ENCODE results near the gene TPP2.

DNA sequence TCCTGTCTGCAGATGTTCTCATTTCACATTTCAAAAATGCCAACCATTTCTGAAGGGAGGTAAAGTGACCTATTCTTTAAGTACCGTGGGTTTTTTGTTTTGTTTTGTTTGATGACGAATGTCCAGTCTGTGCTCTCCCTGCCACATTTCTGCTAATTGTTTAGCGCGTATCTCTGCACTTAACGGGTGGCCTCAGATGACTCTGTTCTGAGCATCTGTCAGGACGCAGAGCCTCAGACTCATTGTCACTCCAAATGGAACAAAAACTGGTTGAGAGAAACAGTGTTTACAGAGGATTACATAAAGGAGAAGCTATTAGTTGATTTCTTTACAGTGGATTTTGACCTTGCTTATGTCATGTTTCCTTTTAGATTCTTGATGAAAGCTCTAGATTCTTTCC is 23.7 kb downstream of the TPP2 start:
- no peak for TF ChIP-seq EZH2 (IDR thresholded peaks at IDR 0.05; ENCODE audit: borderline replicate concordance, low read depth, low read length, poor library complexity, severe bottlenecking)
- TF ChIP-seq, protein P1, sequence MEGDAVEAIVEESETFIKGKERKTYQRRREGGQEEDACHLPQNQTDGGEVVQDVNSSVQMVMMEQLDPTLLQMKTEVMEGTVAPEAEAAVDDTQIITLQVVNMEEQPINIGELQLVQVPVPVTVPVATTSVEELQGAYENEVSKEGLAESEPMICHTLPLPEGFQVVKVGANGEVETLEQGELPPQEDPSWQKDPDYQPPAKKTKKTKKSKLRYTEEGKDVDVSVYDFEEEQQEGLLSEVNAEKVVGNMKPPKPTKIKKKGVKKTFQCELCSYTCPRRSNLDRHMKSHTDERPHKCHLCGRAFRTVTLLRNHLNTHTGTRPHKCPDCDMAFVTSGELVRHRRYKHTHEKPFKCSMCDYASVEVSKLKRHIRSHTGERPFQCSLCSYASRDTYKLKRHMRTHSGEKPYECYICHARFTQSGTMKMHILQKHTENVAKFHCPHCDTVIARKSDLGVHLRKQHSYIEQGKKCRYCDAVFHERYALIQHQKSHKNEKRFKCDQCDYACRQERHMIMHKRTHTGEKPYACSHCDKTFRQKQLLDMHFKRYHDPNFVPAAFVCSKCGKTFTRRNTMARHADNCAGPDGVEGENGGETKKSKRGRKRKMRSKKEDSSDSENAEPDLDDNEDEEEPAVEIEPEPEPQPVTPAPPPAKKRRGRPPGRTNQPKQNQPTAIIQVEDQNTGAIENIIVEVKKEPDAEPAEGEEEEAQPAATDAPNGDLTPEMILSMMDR (conservative IDR thresholded peaks at IDR 0.05; ENCODE audit: low read depth, low read length): no peak

Measured in A673 (cell line).